Stimulated activated CD8-positive, alpha-beta memory T cell treated with anti-CD3 and anti-CD28 coated beads, Interleukin-2, amount 100 ng/mL, for 48 hours (primary cell): Measurements from ENCODE around the gene AMN.
"Not testable (repeated sequence)": the region's sequence is repeated elsewhere in the genome, so short reads cannot be mapped to it uniquely, and the experiment has no call there.

ENCODE experiments used
- DNase-seq, 2 donors: peaks; one replicate each; pipeline ENCODE4 v3.0.0-alpha.2; 2020; ENCODE audit warnings: low read depth in 2 of 2

Gene AMN

DNA sequence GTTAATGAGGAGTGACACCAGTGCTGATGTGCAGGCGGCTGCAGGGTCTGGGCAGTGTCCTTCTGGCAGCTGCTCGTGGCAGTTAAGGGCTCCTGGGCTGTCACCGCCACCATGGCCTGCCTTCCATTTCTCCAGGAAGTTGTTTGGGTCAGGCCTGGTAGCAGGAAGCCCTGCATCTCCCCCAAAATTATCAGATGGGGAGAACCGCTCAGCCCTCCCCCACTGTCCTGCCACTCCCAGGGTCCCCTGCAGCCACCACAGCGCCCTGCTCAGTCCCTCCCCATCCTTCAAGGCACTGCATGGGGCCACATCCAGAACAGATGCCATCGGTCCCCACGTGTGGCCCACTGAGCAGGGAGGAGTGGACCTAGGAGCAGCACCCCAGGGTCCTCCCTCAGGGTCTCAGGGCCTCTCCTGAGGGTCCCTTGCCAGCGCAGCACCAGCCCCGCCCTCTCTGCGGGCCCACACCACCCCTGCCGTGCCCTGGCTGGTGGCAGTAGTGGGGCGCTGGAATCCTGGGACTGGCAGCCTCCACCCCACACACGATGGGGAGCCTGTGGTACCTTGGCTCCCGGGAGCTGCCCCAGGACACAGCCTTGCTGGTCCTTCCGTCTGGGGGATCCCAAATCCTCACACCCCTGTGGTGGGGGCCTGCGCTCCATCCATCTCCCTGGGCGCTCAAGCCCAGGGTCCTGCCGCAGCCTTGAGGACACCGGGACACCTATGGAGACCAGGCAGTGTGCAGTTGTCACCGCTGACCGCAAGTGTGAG, 10.3 kb upstream of the AMN start:
- DNase-seq, result no peak

DNA sequence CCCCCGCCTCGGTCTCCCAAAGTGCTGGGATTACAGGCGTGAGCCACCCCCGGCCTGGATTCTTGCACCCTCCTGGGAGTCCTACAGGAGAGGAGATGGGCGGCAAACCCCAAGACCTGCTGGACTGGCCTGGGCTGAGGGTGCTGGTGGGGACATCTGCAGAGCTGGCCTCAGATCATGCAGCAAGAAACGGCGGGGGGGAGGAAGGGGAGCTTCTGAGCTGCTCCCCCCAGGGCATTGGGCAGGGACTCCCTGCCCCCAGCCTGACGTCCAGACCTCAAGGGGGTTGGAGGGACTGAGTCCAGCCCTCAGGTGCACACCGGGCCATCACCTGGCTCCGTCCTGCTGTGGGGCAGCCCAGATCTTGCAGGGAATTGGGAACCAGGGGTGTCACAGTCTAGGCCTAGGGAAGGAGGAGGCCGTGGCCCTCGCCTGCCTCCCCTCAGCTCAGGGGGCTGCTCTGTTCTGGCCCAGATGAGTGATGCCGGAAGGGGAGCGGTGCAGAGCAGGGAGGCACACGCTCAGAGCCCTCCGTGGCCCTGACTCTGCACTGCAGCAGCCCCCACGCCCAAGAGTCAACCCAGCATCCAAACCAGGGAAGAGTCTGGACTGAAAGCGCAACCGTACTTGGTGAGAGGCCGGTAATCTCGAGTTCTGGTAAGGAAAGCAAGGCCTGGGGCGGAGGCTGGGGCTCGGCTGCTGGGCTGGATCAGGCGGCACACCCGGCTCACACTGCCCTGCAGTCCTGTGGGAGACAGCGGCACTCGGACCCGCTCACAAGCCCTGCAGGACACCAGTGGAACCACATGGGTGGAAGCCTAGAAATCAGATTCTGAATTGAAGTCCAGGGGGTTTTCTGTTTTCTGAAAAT, 8.9 kb upstream of the AMN start:
- DNase-seq, result no peak

DNA sequence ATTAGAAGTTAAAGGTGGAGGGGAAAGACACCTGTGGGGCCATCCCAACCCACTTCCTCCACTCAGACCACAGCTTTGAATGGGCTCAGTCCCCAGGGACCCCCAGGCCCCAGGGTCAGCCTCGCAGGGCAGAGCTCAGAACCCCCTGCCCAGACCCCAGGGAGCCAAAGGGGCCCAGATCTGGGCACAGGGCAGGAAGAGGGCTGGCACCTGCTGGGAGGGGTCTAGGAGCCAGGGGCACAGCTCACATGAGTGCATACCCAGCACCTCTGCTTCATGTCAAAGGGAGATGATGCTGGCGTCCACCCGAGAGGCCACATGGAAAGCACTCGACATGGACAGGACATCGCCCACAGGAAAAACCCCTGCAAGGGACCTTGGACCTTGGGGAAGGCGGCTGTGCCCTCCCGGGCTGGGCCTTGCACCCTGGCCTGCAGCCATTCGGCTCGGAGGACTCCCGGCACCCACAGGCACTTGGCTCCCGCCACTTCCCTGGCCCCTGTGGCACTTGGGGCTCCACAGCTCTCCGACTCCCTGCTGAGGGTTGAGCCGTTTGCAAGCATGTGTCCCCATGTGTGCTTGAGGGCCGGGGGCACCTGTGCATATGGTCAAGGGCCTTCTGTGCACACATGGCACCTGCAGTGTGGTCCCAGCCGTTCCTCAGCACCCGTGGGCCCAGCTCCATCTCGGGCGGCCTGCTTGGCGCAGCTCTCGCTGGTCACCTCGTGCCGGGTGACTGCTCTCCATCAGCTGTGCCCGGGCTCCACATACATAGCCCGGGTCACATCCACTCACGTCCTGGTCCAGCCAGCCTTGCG, 7.8 kb upstream of the AMN start:
- no peak for DNase-seq

DNA sequence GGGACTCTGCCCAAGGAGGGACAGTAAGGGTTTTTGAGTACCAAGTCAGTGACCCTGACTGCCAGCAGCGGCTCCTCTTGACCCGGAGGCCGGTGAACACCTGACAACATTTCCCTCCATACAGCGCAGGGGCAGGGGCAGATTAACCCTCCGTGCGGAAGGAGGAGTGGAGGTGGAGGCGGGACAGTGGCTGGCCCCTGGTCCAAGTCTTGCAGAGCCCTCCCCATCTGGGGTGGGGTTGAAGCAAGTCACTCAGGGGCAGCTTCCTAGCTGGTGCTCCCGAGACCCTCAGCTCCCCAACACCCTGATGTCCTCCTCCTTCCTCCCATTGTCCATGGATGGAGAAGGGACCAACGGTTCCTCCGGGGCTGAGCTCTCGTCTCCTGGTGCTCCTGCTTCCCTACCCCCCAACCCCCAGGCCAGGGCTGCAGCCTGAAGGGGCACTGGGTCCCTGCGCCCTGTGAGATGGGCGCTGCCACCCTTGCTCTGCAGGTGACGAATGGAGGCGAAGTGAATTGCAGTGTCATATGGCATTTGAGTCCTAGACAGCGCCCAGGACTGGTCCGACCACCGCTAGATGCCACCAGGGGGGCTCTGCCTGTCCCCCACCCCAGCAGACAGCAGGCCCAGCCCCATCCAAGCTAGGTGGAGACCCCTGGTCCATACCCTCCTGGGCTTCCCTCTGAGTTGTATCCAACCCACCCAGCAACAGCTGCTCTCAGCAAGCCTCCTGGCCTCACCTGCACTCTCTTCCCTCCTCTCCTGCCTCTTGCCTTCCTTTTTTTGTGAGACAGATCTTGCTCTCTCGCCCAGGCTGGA, 7.0 kb upstream of the AMN start:
- DNase-seq, result no peak

DNA sequence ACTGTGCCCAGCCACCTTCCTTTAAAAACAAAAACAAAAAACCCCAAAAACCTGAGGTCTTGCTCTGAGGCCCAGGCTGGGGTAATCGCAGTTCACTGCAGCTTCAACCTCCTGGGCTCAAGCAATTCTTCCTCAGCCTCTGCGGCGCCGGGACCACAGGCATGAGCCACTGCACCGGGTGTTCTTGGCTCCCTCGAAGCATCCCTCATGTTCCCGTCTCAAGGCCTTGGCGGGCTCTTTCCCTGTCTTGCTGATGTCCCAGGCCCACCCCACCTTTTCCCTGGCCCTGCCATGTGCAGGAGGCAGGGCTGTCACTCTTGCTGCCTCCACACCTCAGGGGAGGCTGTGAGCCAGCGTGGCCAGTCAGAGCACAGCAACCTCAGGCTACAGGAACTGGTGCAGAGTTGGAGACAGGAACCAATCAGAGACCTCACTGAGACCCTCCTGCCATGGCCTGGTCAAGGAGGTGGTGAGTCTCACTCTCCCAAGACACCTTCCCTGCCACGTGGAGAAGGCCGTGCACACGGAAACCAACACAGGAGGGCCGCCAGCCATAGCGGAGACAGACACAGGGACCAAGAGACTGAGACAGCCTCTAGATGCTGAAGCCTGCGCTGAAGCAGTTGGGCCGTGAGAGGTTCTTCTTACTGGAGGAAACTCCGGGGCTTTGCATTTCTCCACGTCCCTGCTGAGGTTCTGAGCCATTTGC, 6.0 kb upstream of the AMN start:
- no peak for DNase-seq

DNA sequence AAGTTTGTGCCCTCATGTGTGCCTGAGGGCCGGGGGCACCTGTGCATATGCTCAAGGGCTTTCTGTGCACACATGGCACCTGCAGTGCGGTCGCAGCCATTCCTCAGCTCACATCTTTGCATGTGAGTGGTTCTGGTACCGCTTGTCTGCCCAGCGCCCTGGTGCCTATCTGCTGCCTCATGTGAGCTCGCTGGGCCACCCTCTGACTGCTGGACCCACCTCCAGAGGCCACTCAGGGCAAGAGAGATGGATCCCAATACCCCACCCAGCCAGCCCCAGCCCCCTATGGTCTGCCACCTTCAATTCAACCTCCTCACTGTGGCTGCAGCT, 5.4 kb upstream of the AMN start:
- DNase-seq, result no peak

DNA sequence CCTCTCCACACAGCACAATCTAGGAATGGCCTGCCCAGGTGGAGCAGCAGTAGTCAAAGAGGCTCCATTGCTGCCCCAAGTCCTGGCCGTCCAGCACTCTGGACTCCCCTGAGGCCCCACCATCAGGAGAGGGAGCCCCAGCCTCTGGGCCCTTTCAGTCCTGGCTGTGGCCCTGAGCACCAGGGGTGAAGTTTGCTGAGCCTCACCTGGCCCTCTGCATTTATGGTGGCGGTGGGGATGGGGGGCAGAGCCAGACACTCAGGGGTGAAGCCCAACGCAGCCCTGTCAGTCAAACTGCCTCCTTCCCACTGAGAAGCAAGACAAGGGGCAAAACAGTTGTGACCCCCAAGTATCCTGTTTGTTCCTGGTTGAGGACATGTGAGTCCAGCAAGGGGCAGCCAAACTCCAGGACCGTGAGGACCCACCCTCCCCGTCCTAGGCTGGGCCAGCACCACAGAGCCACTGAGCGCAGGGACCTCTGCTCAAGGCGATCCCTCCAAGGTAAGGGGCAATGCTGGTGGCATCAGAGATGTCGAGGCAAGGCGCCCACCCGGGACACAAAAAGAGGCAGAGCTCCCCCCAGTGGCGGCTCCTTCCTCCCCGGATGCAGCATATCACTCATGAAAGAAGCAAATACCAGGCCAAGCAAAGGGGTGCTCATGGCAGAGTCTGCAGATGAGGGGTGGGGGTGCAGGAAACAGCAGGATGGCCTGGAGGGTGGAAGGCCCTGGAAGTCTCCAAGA, 4.8 kb upstream of the AMN start:
- DNase-seq, result peak; percentile 44 to 62

DNA sequence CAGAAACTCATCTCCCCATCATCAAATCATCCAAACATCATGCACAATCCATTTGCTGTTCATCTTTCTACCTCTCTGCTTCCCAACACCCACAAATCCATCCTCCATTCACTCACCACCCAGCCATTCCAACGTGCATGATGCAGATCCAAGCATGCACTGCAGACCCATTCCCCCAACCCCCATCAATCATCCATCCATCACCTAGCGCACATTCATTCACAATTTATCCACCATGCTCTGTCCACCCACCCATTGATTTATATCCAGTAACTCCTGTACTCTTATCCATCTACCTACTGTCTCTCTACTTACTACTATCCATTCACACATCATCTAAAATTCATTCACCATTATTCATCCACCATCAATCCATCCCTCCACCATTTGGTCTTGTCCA, 4.0 kb upstream of the AMN start:
- DNase-seq, result no peak

DNA sequence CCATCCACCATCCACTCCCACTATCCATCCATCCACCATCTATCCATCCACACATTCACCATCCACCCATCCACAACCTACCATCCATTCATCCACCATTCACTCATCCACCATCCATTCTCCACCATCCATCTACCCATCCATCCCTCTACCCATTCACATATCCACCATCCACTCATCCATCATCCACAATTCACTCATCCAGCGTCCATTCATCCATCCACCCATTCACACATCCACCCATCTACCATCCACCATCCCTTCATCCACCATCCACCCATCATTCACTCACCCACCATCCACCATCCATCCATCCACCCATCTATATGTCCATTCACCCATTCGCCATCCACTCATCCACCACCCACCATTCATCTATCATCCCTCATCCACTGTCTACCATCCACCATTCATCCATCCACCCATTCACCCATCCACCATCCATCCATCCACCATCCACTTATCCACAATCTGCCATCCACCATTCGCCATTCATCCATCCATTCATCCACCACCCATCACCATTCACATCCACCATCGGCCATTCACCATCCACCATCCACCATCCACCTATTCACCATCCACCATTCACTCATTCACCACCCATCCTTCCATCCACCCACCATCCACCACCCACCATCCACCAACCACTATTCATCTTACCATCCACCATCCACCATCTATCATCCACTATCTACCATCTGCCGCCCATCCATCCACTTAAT, 2.0 kb upstream of the AMN start:
- no peak for DNase-seq

DNA sequence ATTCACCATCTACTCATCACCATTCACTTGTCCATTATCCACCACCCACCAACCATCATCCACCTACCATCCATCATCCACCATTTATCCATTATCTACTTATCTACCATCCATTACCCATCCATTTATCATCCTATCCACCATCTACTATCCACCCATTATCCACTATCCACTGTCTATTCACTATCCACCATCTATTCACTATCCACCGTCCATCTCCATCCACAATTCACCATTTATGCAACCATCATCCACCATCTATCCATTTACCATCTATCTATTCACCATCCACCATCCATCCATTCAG, 1.5 kb upstream of the AMN start:
- DNase-seq, result no peak

DNA sequence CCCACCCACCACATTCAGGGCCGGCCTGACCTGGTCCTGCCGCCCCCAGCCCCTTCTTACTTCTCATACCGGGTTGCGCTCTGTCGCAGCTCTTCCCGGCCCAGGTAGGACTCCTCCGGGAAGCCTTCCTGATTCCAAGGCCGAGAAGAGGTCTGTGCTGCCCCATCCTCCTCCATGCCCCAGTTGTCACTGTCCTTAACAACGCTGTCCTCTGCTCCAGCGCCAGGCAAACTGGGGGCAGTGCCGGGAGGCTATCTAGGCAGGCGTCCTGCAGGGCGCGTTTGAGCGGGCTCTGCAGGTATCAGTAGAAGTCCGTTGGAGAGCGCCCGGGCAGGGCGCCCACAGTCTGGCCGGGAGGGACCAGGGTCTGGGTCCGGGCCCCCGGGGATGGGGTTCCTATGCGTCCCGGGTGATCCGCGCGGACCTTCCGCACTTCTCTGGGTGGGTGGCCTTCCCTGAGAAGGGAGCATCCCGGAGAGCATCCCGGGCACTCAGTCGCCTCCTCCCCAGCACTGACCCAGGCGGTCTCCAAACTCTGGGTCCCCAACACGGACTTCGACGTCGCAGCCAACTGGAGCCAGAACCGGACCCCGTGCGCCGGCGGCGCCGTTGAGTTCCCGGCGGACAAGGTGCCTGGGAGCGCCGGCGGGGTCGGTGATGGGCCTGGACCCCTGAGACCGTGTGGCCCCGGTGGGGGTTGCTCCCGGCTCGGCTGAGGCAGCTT, 900 bp downstream of the AMN start:
- no peak for DNase-seq

DNA sequence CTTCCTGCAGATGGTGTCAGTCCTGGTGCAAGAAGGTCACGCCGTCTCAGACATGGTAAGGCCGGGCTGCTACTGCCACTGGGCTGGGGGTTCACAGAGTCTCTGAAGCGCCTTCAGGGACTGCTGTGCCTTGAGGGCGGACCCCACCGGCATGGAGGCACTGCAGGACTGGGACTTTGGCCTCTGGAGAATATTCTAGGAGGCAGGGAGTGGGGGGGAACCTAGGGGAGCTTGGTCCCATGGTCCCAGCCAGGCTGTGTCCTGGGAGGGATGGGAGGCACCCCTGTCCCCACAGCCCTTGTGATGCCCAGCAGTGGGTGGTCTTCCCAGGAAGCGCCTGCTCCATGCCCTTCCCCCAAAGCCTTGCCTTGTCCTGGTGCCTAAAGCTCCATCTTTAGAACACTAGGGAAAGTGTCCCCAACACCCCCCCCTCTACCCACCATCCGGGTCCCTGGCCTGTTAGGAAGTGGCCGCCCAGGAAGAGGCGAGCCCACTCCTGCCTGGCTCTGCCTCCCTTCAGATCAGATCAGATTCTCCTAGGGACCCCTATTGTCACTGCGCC, 1.5 kb downstream of the AMN start:
- DNase-seq, result no peak

DNA sequence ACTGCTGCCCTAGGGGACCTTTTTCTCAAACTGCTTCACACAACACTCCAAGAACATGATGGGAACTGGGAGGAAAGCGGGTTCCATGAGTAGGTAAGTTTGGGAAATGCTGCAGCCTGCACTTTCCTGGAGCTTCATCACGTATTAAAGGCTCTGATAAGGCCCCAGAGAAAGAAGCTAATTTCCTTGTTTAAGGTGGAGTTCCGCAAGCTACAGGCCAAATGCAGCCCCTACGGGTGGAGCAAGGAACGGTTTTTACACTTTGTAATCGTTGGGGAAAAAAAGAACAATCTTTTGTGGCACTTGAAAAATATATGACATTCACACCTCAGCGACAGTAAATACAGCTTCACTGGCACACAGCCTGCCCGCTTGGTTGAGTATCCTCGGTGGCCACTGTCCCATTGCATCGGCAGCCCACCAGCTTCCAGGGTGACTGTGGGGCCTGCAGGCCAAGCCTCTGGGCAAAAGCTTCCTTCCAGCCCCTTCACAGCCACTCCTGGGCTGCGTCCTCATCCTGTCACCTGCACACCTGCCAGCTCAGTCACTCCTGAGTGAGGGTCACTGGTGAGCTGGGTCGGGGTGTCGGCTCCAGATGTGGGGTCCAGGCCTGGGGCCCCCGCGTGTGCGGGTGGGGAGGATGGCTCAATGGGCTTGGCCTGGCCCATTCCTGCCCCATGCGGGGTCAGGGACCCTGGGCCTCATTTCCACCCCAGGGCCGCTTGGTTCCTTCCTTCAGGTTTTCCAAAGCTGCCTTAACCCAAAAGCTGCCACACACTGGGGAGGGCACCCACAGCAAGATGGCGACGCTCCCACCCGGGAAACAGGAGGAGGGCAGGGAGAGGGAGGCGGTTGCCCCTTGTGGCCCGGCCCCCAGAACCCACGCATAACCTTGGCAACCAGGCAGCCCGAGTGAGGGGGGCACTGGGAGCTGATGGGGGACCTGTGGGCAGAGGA, 2.4 kb downstream of the AMN start:
- DNase-seq, result no peak

DNA sequence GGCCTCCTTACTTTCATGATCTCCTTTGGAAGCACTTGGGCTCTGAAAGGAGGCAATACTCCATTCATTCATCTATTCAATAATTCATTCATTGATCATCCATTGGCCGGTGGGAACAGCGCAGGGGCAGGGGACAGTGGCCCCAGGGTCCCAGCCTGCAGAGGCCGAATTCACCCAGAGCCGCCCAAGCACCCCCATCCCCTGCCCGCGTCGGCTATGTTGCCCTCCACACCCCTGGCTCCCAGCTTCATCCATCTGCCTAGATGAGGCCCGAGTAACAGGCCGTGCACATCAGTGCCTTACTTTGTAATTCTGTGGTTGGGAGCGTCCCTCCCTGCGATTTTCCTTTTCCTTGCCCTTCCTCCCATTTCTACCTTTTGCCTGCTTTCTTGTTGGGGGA, 3.2 kb downstream of the AMN start:
- DNase-seq, result no peak

DNA sequence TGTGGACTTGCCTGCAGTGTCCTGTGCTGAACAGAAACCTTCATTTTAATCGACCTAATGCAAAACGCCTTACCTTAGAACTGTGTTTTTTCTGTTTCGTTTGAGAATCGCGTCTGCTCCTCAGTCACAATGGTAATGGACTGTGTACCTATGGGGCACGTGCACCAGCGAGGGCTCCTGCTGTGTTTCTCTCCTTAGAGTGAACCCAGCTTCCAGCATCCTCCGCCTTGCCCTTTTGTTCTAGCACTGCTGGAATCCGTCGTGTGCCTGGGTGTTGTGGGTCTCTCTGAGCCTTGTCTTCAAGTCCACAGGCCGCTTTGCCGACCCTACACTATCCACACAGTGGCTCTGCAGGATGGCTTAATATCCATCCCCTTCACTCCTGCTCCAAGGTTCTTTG, 3.6 kb downstream of the AMN start:
- no peak for DNase-seq

DNA sequence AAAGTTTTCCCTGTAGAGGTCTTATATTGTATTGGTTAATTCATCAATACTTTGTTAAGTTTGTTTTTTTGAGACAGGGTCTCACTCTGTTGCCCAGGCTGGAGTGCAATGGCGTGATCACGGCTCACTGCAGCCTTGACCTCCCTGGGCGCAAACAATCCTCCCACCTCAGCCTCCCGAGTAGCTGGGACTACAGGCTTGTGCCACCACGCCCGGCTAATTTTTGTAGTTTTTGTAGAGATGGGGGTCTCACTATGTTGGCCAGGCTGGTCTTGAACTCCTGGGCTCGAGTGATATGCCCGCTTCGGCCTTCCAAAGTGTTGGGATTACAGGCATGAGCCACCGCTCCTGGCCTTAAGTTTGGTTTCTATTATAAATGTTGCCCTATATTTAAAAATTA, 4.4 kb downstream of the AMN start:
- not testable (repeated sequence) for DNase-seq

DNA sequence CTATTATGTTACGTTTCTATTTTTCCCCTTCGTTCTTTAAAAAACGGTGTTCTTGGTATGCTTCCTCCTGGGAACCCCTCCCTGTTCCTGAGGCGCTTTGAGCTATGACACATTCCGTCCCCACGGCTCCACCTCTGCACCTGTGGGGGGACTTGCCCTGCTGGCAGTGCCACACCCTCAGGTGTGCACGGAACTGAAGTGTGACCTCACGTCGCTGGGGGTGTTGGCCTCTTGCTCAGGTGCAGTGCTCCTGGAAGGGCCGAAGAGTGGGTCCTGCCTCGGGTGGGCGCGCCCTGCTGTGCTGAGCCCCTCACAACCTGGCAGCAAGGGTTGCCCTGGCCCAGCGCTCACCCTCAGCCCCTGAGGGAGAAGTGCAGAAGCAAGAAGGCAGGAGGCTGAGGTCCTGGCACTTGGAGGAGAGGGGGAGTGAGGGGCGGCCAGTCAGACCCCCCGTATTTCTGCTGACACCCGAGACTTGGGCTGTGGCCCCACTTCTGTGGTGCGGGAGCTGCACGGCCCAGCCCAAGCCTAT, 4.9 kb downstream of the AMN start:
- DNase-seq, result no peak
